H54 (cell line): Measurements from ENCODE around the gene DBP.

Experiments
- DNase-seq: peaks from one replicate; pipeline ENCODE4 v3.0.0; 2011; ENCODE audit warnings: low spot score, mixed read lengths; ENCODE audit not compliant: insufficient read length
- FAIRE-seq: peaks from 3 replicates; lab custom pipeline; 2011; peaks lifted over from hg19 to GRCh38; lab: Jason Lieb, UNC
- POLR2A ChIP-seq: IDR thresholded peaks from 2 replicates; pipeline ENCODE4 v1.6.1; 2011; ENCODE audit warnings: low read depth, mild to moderate bottlenecking, low read length

The DBP gene

GRCh38 chr19:48595171-48595570 lies 42.0 kb downstream of the DBP start:
- no peak for DNase-seq
- no peak for TF ChIP-seq POLR2A
- no peak for FAIRE-seq

GRCh38 chr19:48591021-48591420 lies 46.2 kb downstream of the DBP start:
- no peak for DNase-seq

GRCh38 chr19:48588670-48589401 lies 48.3 kb downstream of the DBP start:
- DNase-seq (peak; percentile 65), FAIRE-seq (peak; percentile 38)
- TF ChIP-seq POLR2A, result no peak

More at GRCh38 chr19:48591021-48591420, 46.2 kb downstream of the DBP start:
- TF ChIP-seq POLR2A, result no peak
- no peak for FAIRE-seq

- no peak for TF ChIP-seq POLR2A
- DNase-seq, result no peak
- FAIRE-seq, result no peak
Measured at GRCh38 chr19:48587387-48587786, 49.8 kb downstream of the DBP start.

GRCh38 chr19:48582168-48582567 lies 55.0 kb downstream of the DBP start:
- FAIRE-seq (no peak), DNase-seq (no peak)
- no peak for TF ChIP-seq POLR2A
